GM12873 (cell line): Measurements from ENCODE around the gene KAT6B.
A peak's percentile ranks its signal among the peaks of the same experiment; 100 is the strongest.

Experiments used
- CTCF ChIP-seq: IDR thresholded peaks from 2 replicates; pipeline ENCODE4 v1.5.1; 2012; ENCODE audit warnings: low read depth, mild to moderate bottlenecking, moderate library complexity, low read length, control low read depth; ENCODE audit not compliant: insufficient read depth; ENCODE audit errors: missing control alignments

Gene KAT6B

DNA sequence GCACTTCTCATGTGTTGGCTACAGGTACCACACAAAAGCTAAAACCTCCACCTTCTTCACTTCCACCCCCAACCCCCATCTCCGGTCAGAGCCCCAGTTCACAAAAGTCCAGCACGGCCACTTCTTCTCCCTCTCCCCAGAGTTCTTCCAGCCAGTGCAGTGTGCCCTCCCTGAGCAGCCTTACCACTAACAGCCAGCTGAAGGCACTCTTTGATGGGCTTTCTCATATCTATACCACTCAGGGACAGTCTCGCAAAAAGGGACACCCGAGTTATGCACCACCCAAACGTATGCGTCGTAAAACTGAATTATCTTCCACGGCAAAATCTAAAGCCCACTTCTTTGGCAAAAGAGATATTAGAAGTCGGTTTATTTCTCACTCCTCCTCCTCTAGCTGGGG, 149.4 kb downstream of the KAT6B start:
- no peak for TF ChIP-seq CTCF

- peak; percentile 43 for TF ChIP-seq CTCF
Observed at GRCh38 chr10:74976565-74976964, 150.2 kb downstream of the KAT6B start.

- no peak for TF ChIP-seq CTCF
Observed at GRCh38 chr10:74977072-74977471, 150.7 kb downstream of the KAT6B start.

GRCh38 chr10:74977913-74978847, 151.8 kb downstream of the KAT6B start:
- TF ChIP-seq CTCF: no peak

DNA sequence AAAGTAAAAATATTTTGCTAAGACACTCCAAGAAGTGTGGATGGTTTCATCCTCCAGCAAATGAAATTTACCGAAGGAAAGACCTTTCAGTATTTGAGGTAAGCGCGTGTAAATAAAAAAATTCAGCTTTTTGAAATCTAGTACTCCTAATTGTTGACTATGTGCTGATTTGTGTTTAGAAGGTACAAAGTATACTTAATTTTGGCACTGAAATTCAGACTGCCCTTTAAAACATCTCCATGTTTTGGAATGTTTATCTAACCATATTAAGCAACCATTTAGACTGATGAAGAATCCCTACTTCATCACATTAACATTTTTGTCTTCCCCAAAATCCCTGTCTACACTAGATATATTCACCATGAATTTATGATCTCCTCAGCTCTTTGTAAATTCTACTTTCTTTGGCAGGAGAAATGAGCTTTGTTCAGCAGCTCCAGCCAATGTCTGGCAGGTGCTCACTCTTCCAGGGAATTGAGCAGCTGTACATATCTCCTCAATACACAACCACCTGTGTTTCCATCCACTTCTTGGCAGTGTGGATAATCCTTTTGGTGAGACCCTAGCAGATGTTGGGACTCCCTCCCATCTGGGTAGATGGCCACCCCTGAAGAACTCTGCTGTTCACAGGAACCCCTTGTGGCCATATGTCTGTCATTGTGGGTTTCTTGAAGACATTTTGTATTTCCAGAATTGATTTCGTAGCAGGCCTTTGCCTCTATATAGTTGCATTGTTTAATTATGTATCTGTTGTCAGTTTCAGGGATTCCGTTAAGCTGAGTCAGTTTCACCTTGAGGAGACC, 155.6 kb downstream of the KAT6B start:
- TF ChIP-seq CTCF: peak; percentile 24

- no peak for TF ChIP-seq CTCF
Observed at GRCh38 chr10:74982634-74982982, 156.2 kb downstream of the KAT6B start.

DNA sequence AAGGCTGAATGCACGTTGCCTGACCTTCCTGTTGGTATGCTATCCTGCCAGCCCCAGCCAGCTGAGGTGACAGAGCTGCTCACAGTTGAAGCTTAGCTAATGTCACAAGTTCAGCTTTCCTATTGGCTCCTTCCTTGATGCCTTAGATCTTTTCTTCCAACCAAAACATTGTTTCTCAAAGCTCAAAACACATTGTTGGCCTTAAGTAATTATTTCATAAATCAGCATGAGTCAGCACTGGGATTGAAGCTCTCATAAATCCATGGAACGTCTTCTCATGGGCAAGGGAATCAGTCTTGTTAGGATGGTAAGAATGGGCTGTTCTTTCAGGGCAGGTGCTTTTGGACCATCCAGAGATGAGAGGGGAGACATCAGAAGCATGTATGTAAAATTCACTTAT, 157.0 kb downstream of the KAT6B start:
- no peak for TF ChIP-seq CTCF
